GM13977 (cell line): ENCODE results near the gene ADM2.
"Not testable (repeated sequence)": the region's sequence is repeated elsewhere in the genome, so short reads cannot be mapped to it uniquely, and the experiment has no call there.

Experiments used
- DNase-seq: peaks from one replicate; pipeline ENCODE4 v3.0.0; 2012; ENCODE audit warnings: low spot score
- CTCF ChIP-seq: IDR thresholded peaks from 2 replicates; pipeline ENCODE4 v1.5.1; 2012; ENCODE audit warnings: mild to moderate bottlenecking, control low read depth; ENCODE audit not compliant: insufficient read depth; ENCODE audit errors: extremely low read depth, missing control alignments
- in situ Hi-C: fragments of 300-500 bp; cut with MboI; formaldehyde crosslinking; loops from one replicate; pipeline ENCODE4 v1.12.0; 2022; ENCODE audit warnings: low sequenced_read_pairs, low pct_unique_long_range_greater_than_20kb, mixed read lengths, inconsistent platforms; ENCODE audit not compliant: unreplicated experiment

Gene ADM2

GRCh38 chr22:50513175-50513574 is 31.8 kb downstream of the ADM2 start:
- DNase-seq, result no peak
- in situ Hi-C loops, result no loop called here
- no peak for TF ChIP-seq CTCF

GRCh38 chr22:50516068-50516467 is 34.7 kb downstream of the ADM2 start:
- no peak for DNase-seq
- no peak for TF ChIP-seq CTCF
- in situ Hi-C loops, result no loop called here

GRCh38 chr22:50516891-50517290 is 35.5 kb downstream of the ADM2 start:
- no peak for DNase-seq
- TF ChIP-seq CTCF, result no peak
- in situ Hi-C loops, result no loop called here

GRCh38 chr22:50517495-50518260 is 36.3 kb downstream of the ADM2 start:
- DNase-seq, result no peak
- in situ Hi-C loops, result no loop called here
- no peak for TF ChIP-seq CTCF

GRCh38 chr22:50518606-50519005 is 37.3 kb downstream of the ADM2 start:
- DNase-seq, result no peak
- TF ChIP-seq CTCF, result no peak
- in situ Hi-C loops, result no loop called here

- in situ Hi-C loops, result no loop called here
- no peak for DNase-seq
- TF ChIP-seq CTCF, result no peak
Measured at GRCh38 chr22:50519151-50519550, 37.8 kb downstream of the ADM2 start.

- in situ Hi-C loops, DNase-seq: not testable (repeated sequence)
Measured at GRCh38 chr22:50520184-50520583, 38.8 kb downstream of the ADM2 start.
